ENCODE measurements around the gene CYP4F8. TPM values are rescaled to one million over a fixed set of nuclear protein-coding genes. Genes with fewer than 3 reads are reported as not detected.

CYP4F8 gene
- total and polyA plus RNA-seq, 4 donors = not detected

- 59% methylated on average over 11 of the region's 11 CpGs for WGBS
- H3K27me3 ChIP-seq (ENCODE audit: control insufficient read depth in 4 of 4, insufficient read depth in 4 of 4, low read length in 3 of 4) = no peaks in the 10 kb centered on the region
- no peak for TF ChIP-seq ZBTB33 (IDR thresholded peaks at IDR 0.05)
- TF ChIP-seq CTCF (IDR thresholded peaks at IDR 0.05; ENCODE audit: low read depth, low read length, missing input control) = no peak
- TF ChIP-seq, protein P1, sequence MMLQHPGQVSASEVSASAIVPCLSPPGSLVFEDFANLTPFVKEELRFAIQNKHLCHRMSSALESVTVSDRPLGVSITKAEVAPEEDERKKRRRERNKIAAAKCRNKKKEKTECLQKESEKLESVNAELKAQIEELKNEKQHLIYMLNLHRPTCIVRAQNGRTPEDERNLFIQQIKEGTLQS (IDR thresholded peaks at IDR 0.05) = no peak
- TF ChIP-seq YY1 (IDR thresholded peaks at IDR 0.05) = no peak
- TF ChIP-seq HNF4G (IDR thresholded peaks at IDR 0.05) = no peak
- TF ChIP-seq FOXA2 (IDR thresholded peaks at IDR 0.05) = no peak
- TF ChIP-seq HNF4A (conservative IDR thresholded peaks at IDR 0.05) = no peak
- TF ChIP-seq, protein P2, sequence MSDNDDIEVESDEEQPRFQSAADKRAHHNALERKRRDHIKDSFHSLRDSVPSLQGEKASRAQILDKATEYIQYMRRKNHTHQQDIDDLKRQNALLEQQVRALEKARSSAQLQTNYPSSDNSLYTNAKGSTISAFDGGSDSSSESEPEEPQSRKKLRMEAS (IDR thresholded peaks at IDR 0.05) = no peak
- no peak for TF ChIP-seq GABPA (IDR thresholded peaks at IDR 0.05 in 1 of 2, conservative IDR thresholded peaks at IDR 0.05 in 1 of 2)
- TF ChIP-seq SP1 (IDR thresholded peaks at IDR 0.05) = no peak
- TF ChIP-seq NR2F2 (IDR thresholded peaks at IDR 0.05) = no peak
- no peak for TF ChIP-seq TAF1 (conservative IDR thresholded peaks at IDR 0.05)
- no peak for TF ChIP-seq RXRA (IDR thresholded peaks at IDR 0.05)
- TF ChIP-seq REST (IDR thresholded peaks at IDR 0.05) = no peak
- TF ChIP-seq JUND (IDR thresholded peaks at IDR 0.05) = no peak
- TF ChIP-seq RAD21 (IDR thresholded peaks at IDR 0.05) = no peak
- no peak for TF ChIP-seq FOXA1 (IDR thresholded peaks at IDR 0.05)
- no peak for TF ChIP-seq EGR1 (IDR thresholded peaks at IDR 0.05; ENCODE audit: low read depth in 2 of 2)
Observed at GRCh38 chr19:15622991-15623390, 8.0 kb downstream of the CYP4F8 start.

More at GRCh38 chr19:15622991-15623390, 8.0 kb downstream of the CYP4F8 start:
- no peak for DNase-seq (ENCODE audit: low spot score)
- no peak overlapping the region for H3K9ac ChIP-seq (ENCODE audit: low read depth in 1 of 2, low read length in 2 of 2)
- no peaks in the 10 kb centered on the region for H3K36me3 ChIP-seq (ENCODE audit: control insufficient read depth in 4 of 4, insufficient read depth in 3 of 4, low read depth in 1 of 4, low read length in 3 of 4)
- no peak overlapping the region for H3K4me3 ChIP-seq (ENCODE audit: low read depth in 1 of 3, low read length in 3 of 3)
- H3K4me1 ChIP-seq (ENCODE audit: control insufficient read depth in 4 of 4, insufficient read depth in 4 of 4, low read length in 3 of 4) = no peaks in the 10 kb centered on the region
- H3K27ac ChIP-seq (ENCODE audit: low read depth in 1 of 2, low read length in 2 of 2) = no peak overlapping the region
- no peaks in the 10 kb centered on the region for H3K9me3 ChIP-seq (ENCODE audit: control insufficient read depth in 4 of 4, low read length in 3 of 4)

Data from liver (tissue), 9 donors.